HG03565 (cell line): Measurements from ENCODE around the gene PDZK1.
"Not testable (repeated sequence)": the region's sequence is repeated elsewhere in the genome, so short reads cannot be mapped to it uniquely, and the experiment has no call there.

Experiments used
- ATAC-seq: cut with Tn5 transposase; IDR thresholded peaks from one replicate; pipeline ENCODE4 v1.9.1; 2021; ENCODE audit warnings: mild to moderate bottlenecking, moderate library complexity; ENCODE audit not compliant: unreplicated experiment

The PDZK1 gene

DNA sequence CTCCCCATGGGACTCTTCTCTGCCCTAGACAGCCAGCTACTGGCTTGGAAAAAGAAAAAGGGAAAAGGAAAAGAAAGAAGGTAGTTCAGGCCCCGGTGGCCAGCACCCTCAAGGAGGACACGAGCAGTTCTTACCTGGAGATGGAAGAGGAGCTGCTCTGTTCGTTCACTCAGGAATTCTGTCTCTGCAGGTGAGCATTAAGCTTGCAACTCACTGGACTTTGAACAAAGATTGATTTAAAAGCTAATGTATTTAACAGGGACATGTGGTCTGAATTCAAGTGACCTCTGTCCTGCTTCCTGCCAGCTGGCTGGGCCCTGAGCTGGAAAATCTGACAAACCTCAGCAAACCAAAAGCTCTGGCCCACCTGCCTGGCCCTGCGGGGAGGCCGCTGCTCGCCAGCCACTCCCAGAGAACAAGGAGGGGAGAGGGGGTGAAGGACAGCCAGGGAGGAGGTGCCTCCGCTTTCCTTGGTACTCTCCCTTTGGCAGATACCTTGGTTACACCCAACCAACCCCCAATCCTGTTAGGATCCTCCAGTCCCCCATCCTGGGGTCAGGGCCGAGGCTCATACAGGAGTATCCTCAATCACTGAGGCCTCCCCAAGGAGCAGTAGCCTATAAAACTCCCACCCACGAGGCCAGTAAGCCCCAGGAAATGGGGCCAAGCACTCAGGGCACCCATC, at the start of gene PDZK1:
PDZK1 (minus strand) TSS at position 186 of the 685 bp plus-strand sequence. CDS start 19,347 bp downstream, outside the sequence.
- ATAC-seq, result no peak

DNA sequence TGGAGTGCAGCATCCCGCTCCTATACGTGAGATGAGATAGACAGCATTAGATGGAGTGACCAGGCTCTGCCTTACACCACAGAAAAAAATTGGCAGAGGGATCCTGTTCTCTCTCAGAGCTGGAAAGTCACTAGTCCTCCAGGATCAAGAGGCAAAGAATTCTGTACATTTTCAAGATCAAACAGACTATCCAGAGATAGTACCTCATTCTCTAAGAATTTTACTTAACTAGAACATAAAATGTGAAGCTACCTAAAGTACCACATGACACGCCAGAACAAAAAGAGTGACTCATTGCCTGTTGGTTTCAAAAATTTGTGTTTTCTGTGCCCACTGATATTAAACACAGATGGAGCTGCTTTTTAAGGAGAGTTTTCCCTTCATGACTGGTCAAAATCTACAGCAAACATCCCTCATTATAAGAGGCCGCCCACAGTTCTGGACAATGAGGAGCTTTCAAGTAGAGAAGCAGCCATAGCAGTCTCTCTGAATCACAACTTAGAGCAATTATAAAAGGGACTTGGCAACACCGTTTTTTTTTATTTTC, 44.4 kb upstream of the PDZK1 start:
- ATAC-seq, result no peak

- ATAC-seq, result no peak
Observed at GRCh38 chr1:145750426-145750825, 43.3 kb upstream of the PDZK1 start.

- no peak for ATAC-seq
Observed at GRCh38 chr1:145747398-145748247, 40.5 kb upstream of the PDZK1 start.

- ATAC-seq, result no peak
Observed at GRCh38 chr1:145740269-145740668, 33.1 kb upstream of the PDZK1 start.

GRCh38 chr1:145736191-145736590, 29.0 kb upstream of the PDZK1 start:
- ATAC-seq, result no peak

GRCh38 chr1:145730900-145731299, 23.7 kb upstream of the PDZK1 start:
- no peak for ATAC-seq

GRCh38 chr1:145730467-145730866, 23.3 kb upstream of the PDZK1 start:
- no peak for ATAC-seq

DNA sequence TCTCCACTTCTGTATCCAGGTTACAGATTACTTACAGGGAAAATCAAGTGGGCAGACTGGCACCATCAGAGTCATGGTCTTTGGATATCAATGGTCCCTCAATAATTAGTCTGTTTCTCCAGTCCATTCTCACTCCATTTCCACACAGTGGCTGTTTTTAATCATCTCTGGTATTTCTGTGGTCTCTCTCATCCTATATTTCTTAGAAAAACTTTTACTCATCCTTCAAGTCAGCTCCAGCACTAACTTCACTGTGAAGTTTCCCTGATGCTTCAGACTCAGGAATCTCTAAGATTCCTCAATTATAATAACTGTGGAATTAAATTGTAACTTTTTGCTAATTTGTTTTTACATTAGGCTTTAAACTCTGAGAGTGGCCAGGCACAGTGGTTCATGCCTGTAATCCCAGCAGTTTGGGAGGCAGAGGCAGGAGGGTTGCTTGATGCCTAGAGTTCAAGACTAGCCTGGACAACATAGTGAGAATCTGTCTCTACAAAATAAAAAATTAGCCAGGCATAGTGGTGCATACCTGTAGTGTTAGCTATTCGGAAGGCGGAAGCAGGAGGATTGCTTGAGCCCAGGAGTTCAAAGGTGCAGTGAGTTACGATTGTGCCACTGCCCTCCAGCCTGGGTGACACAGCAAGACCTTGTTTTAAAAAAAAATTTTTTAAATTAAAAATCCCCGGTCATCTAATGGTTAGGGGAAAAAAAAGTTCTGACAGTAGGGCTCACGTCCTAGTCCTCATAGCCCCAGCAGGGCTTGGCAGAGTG, 22.7 kb upstream of the PDZK1 start:
- no peak for ATAC-seq

DNA sequence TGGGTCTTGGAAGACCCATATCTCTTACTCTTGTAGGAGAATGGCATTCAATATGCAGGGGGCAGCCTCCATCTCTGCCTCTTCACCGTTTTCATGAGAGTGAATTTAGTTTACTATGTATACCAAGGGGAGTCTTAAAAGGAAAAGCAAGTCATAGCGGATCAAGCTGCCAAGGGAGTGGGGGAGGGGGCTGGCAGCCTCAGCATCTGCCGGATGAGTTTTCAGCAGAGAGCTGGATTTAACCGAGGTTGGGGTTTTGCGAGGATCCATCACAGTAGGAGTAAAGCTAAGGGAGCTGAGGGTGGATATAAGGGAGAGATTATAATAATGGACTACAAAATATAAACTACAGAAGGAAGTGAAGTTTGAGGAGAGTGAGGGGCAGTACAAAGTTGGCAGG, 22.0 kb upstream of the PDZK1 start:
- ATAC-seq, result no peak

- not testable (repeated sequence) for ATAC-seq
Observed at GRCh38 chr1:145726193-145726592, 19.0 kb upstream of the PDZK1 start.

DNA sequence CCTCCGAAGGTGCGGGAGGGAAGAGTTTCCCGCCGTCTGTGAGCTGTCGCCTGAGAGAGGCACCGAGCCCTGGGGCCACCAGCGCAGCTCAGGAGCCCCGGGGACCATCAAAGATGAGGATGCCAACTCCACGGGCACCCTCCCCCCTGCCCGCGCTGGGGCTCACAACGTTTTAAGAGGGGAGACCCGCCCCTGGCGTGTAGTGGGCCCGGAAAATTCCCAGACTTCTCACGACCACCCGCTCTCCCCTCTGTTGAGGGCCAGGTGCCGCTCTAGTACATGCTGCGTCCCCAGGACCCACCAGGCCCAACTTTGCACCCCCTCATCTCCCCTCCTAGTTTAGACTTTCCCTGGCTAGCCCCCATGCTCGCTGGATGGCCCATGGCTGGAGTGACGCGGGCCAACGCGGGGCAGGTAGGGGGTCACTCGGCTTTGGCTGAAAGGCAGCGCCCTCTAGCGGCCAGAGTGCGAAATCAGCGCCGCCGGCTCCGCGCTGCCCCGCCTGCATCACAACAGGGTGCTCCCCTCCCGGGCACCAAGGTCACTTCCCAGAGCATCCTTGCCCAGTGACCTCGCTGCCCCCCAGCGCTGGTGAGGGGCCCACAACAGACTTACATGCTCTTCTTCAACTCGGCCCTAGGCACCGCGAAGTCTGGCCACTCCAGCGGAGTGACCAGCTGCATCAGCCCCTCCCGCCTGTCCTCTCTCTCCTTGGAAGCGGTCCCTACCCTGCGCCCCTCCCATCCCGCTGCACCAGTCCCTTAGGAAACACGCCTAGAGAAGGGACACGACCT, 13.9 kb upstream of the PDZK1 start:
- ATAC-seq, result peak; percentile 56

DNA sequence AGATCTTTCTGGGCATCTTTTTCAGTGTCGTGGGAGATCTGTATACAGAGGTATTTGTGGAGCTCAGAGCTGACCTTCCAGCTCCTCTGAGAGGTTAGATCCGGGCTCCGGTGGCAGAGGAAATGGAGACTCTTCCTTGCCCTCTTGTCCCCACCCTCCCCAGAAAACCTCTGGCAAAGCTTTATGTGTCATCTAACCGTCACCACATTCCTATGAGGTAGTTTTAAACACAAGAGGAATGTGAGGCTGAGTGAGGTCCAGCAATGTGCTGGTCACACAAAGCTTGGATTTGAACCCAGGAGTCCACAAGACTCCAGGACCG, 13.3 kb upstream of the PDZK1 start:
- no peak for ATAC-seq

DNA sequence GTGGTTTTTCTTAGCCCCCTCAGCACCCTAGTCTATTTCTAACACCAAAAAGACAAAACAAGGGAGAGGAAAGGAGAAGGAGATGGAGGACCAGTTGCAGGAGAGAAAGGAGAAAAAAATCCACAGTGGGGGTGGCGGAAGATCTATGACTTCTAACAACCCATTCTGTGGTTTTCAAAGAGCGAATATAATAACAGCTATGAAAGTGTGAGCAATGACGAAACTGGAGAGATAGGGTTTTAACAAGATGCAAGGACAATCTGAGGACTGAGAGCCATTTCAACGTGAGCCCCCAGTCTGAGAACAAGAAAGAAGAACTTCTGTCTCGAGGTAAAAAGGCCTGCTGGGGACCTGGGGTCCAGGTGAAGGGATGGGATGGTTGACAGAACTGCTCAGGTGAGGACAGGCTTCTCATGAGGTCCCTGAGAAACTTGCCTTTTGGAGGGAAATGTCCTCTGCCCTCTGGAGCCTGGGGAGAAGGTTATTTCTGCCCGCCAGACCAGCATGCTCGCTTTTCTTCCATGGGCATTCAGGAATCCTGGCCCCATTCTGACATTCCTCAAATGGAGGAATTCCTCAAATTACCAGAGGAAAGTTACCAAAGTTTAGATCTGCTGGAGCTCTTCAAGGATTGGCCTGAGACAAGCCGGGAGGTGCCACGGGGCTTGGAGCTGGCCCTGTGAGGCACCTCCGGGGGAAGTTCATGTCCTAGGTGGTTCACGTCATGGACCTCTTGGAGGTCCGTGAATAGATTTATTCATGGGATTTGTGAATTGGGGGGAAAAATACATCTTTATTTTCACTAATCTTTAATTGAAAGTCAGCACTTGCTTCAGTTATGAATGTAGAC, 12.3 kb upstream of the PDZK1 start, which contains the start of gene CD160:
CD160 (plus strand) TSS at position 270 of the 850 bp plus-strand sequence. CDS start 8,829 bp downstream, outside the sequence.
- no peak for ATAC-seq

- not testable (repeated sequence) for ATAC-seq
Observed at GRCh38 chr1:145718465-145718864, 11.3 kb upstream of the PDZK1 start.

- ATAC-seq, result no peak
Observed at GRCh38 chr1:145717833-145718232, 10.7 kb upstream of the PDZK1 start.

- no peak for ATAC-seq
Observed at GRCh38 chr1:145716641-145717345, 9.6 kb upstream of the PDZK1 start.

DNA sequence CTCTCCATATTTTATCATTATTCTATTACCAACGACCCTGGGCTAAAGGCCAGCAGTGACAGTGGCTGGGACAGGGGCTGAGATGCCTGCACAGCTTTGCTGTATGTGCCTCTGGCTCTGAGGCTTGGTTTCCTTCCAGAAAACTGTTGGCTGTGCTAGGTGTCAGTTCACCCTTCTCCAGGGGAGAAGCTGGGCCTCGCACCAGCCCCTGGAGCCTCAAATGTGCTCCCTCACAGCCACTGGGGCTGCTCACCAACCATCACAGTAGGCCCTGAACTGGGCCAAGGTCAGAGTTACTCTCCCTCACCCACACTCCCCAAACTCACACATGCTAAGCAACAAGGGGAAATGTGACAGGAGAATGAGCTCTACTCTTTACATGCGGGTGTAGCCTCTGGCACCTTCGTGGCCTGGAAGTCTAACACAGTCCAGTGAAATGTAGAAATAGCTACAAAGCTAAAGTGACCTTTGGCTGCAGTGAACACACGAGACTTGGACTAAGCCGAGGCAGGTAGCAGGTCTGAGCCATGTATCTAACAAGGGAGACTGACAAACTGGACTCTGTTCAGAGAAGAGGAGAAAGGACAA, 7.5 kb upstream of the PDZK1 start:
- ATAC-seq, result no peak
